GM18951 (cell line): ENCODE results near the gene RNF44.

Experiments
- POLR2A ChIP-seq: IDR thresholded peaks from 4 replicates; pipeline ENCODE4 v1.6.1; 2011; ENCODE audit warnings: mild to moderate bottlenecking; ENCODE audit not compliant: insufficient read length, insufficient read depth; ENCODE audit errors: extremely low read depth
- in situ Hi-C: fragments of 300-500 bp; cut with MboI; formaldehyde crosslinking; loops from one replicate; pipeline ENCODE4 v1.12.0; 2022; ENCODE audit warnings: low sequenced_read_pairs, mixed read lengths, inconsistent platforms; ENCODE audit not compliant: unreplicated experiment

RNF44 gene

DNA sequence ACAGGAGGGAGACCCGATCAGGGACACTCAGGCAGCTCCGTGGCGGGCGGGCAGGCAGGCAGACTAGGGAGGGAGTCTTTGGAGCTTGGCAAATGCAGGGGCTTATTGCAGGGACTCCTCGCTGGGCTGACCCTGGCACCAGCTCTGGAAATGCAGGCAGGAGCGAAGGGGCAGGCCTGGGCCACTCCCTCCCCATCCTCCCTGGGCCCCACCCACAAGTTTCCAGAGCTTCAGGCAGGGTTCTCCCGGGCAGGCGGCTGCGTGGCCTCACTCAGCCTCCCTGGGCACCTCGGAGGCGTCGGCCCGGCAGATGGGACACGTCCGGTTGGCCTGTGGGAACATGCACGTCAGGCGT lies 8.5 kb downstream of the RNF44 start:
- in situ Hi-C loops: no loop called here
- TF ChIP-seq POLR2A: no peak

DNA sequence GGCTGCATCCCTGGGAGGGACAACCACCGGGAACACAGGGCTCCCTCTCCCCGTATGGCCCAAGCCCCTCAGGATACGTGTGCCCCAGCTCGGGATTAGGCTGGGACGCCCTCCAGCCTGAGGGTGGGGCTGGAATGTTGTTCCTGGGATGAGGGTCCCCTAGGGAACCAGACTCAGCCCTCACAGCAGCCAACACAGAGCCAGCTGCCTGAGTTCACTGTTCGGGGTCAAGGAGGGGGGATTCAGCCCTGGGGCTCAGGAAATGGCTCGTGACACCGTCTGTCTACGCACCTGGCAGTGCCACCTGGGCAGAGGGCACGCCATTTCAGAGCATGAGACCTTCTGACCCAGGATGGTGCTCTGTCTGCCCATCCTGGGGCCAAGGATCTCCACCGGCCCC lies 8.9 kb downstream of the RNF44 start:
- in situ Hi-C loops: no loop called here
- no peak for TF ChIP-seq POLR2A

DNA sequence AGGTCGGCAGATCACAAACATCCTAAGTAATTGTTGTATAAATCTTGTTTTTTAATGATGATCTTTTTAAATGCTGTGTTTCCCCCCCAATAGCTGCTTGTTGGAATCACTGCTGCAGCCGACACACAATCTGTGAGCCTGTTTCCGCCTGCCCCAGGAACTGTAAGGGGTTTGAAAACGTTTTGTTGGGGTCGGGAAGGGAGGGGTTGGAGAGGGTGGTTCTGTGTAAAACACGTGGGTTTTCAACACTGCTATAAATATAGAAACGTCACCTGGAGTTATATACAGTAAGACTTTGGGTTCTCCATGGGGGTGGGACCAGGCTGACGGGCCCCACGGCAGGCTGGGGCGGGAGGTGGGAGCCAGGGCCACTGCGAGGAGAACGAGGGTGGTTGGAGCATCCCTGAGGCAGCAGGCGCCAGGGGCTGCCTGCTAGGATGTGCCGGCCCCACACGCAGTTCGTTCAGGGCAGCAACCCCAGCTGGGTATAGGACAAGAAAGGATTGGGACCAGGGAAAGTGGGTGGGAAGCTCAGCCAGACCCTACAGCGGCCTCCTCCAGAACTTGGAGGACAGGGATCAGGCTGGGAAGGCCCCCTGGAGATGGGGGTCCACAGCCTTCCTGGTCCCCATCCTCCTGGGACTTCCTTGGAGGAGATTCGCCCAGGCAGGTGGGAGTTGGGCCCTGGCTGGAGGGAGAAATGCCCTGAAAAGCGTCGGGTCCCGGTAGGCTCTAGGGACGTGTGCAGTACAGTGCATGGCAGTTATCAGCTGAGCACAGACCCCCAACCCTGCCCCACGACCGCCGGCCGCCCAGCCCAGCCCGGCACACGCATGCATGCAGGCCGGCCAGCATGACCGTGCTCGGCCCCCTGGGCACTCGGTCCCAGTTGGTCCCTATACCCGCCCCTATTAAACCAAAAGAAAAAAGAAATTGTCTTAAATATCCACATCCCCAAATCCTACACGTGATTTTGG lies 9.7 kb downstream of the RNF44 start:
- in situ Hi-C loops: no loop called here

DNA sequence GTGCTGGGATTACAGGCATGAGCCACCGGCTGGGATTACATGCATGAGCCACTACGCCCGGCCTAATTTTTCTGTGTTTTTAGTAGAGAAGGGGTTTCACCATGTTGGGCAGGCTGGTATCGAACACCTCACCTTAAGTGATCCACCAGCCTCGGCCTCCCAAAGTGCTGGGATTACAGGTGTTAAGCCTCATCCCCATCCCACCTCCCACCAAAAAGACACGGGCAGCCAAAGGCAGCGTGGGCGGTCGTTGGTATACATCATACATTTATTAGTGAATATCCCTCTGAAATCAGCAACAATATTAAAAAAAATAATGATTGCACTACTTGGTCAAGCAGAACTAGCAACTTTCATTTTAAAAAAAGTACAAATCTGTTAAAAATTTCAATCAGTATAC lies 10.7 kb downstream of the RNF44 start:
- in situ Hi-C loops: no loop called here
- TF ChIP-seq POLR2A: no peak

More for the DNA sequence above, 9.7 kb downstream of the RNF44 start:
- no peak for TF ChIP-seq POLR2A

DNA sequence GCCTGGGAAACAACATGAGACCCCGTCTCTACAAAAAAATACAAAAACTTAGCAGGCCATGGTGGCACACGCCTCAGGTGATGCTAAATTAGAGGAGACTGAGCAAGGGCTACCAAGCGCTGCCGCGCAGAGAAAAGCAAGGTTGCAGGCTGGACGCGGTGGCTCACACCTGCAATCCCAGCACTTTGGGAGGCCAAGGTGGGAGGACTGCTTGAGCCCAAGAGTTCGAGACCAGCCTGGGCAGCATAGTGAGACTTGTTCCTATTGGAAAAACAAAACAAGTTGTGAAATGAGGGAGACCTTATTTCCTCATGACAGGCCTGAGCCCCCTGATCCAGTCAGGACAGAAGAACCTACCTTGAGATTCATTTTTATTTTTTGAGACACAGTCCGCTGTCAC lies 11.5 kb downstream of the RNF44 start:
- no peak for TF ChIP-seq POLR2A
- in situ Hi-C loops: no loop called here

DNA sequence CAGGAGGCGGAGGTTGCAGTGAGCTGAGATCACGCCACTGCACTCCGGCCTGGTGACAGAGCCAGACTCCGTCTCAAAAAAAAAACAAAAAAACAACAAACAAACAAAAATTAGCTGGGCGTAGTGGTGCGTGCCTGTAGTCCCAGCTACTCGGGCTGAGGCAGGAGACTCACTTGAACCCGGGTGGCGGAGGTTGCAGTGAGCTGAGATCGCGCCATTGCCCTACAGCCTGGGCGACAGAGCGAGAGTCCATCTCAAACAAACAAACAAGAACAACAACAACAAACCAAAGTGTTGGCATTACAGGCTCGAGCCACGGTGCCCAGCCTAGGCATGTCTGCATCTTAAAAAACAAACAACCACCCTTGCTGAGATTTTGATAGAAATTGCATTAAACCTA lies 12.2 kb downstream of the RNF44 start:
- in situ Hi-C loops: no loop called here
- TF ChIP-seq POLR2A: no peak

DNA sequence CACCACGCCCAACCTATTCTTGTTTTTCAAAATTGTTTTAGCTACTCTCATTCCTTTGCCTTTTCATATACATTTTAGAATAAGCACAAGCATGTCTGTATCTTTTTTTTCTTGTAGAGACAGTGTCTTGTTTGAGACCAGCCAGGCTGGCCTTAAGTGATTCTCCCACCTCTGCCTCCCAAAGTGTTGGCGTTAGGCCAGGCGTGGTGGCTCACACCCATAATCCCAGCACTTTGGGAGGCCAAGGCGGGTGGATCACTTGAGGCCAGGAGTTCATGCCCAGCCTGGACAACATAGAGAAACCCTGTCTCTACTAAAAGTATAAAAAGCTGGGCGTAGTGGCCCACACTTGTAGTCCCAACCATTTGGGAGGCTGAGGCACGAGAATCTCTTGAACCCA lies 13.1 kb downstream of the RNF44 start:
- TF ChIP-seq POLR2A: no peak
- in situ Hi-C loops: no loop called here

DNA sequence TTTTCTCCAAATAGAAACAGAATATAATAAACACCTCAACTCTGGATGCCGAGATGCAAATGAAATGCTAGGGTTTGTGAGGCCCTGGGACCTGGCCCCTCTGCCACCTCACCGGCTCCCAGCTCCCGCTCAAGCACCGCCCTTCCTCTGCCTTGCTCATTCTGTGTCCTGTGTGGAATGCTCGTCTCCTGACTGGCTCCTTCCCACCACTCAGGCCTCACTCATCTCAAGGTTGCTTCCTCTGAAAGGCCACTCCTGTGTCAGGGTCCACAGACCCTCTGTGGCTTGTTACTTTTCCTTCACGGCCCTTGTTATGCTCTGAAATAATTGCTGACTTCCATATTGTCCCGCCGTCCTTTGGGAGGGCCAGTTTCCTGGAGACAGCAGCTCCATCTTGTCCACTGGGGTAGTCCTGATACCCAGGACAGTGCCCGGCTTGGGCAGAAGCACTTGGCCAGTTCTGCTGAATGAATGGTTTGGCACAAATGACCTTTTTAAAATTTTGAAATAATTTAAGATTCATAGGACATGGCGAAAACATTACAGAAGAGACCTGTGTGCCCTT lies 15.4 kb downstream of the RNF44 start:
- no peak for TF ChIP-seq POLR2A
- in situ Hi-C loops: no loop called here

DNA sequence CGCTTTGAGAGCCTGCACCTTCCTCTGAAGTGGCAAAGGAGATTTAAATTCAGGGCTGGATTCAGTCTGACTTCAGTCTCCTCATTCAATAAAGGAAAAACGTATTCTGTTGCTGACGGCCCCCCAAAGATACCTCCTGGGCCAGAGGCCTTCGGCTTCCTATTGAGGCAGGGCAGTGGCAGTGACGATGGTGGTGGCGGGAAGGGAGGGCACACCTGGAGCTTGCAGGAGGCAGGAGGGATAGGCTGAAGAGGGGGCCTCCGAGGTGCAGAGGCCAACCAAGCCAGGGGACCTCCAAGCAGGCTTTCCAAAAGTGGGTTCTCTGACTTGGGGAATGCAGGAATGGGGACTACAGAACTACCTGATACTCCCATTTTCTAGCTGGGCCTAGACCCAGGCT lies 15.9 kb downstream of the RNF44 start:
- TF ChIP-seq POLR2A: no peak
- in situ Hi-C loops: no loop called here

DNA sequence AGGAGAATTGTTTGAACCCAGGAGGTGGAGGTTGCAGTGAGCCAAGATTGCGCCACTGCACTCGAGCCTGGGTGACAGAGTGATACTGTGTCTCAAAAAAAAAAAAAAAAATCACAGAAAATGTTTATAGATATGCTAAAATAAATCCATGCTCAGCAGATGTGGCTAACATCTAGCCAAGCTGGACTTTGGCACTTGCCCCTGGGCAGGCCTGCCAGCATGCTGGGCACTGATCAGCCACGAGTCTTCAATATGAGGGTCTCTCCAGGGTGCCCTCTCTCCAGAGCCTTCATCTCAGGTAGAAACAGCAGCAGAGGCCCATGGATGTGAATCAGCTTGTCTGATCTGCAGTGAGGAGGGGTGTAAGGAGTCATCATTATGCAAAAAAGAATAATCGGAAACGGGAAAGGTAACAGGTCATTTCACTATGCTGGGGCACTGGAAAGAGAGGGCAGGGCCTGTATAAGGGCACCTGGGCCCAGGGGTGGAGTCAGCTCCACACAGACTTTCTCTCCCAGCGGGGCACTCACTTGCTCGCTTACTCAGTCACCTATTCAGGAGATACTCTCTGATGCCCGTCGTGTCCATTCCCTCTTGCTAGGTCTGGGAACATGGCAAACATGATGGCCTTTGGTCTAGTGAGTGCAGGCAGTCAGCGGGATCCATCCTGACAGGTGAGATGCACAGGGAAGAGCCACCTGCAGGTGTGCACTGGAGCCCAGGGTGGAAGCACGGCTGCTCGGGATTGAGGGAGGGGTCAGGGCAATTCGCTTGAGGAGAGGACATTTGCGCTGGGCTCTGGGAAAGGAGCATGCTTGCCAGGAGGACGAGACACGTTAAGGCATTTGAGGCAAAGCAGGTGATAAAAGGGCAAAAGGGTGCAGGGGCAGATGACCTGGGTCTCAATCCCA lies 17.1 kb downstream of the RNF44 start:
- TF ChIP-seq POLR2A: no peak
- in situ Hi-C loops: no loop called here

DNA sequence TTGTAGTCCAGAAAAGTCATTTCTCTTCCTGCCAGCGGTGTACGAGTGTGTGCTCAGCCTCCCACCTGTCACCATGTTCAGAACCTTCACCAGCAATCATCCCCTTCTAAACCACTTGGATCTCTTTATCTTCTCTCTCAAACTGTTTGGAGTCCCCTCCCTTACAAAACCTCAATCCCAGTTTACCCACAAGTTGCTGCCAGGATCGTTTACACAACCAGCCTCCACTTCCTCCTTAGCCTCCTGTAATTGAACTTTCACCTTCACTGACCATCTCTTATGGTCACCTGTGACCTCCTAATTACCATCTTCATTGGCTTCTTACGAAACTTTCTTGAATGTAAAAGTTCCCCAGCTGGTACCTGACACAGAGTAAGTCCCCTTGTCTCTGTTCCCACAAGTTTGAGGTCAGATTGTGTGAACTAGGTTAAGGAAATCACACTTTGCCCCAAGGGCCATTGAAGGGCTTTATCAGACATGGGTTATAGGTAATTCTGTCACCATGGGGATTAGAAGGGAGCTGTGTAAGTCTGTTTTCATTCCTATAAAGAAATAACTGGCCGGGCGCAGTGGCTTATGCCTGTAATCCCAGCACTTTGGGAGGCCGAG lies 20.0 kb downstream of the RNF44 start:
- TF ChIP-seq POLR2A: no peak
- in situ Hi-C loops: no loop called here

DNA sequence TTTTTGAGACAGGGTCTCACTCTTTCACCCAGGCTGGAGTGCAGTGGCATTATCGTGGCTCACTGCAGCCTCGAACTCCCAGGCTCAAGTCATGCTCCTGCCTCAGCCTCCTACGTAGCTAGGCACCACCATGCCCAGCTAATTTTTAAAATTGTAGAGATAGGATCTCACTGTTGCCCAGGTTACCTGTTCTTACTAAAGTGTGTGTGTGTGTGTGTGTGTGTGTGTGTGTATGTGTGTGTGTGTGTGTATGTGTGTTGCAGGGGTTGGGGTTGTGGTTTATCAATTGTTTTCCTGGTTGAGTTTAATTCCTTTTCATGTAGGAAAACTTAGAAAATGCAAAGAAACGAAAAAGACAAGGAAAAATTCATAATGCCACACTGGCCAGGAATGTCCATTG lies 21.8 kb downstream of the RNF44 start:
- in situ Hi-C loops: no loop called here
- no peak for TF ChIP-seq POLR2A
